GM12878 (cell line): ENCODE measurements around the gene RBM44. TPM values are rescaled to one million over a fixed set of nuclear protein-coding genes. Genes with fewer than 3 reads are reported as not detected.

Source experiments
- ATF3 ChIP-seq: IDR thresholded peaks from 2 replicates; pipeline ENCODE4 v1.6.1; 2011; ENCODE audit warnings: low read depth, mild to moderate bottlenecking, low read length, moderate library complexity, borderline replicate concordance; ENCODE audit errors: extremely low read depth
- BACH1 ChIP-seq: fragments of 450-650 bp; IDR thresholded peaks from 2 replicates; pipeline ENCODE4 v1.6.1; 2017; ENCODE audit warnings: mild to moderate bottlenecking, borderline replicate concordance
- BHLHE40 ChIP-seq, 2 experiments: fragments of 450-650 bp in 1 of 2; IDR thresholded peaks; 2 replicates each; pipeline ENCODE4 v1.6.1; 2011 to 2017; ENCODE audit warnings: low read depth in 2 of 2, borderline replicate concordance in 1 of 2, improper control_type of control experiment in 1 of 2, low read length in 1 of 2, mild to moderate bottlenecking in 1 of 2
- CBFB ChIP-seq: IDR thresholded peaks from 2 replicates; pipeline ENCODE4 v1.6.1; 2016; ENCODE audit warnings: antibody characterized with exemption, low read depth
- DPF2 ChIP-seq: fragments of 450-650 bp; IDR thresholded peaks from 2 replicates; pipeline ENCODE4 v1.6.1; 2017; ENCODE audit warnings: mild to moderate bottlenecking
- E2F4 ChIP-seq: IDR thresholded peaks from 2 replicates; pipeline ENCODE4 v1.6.1; 2012; ENCODE audit warnings: low read depth, low read length, improper control_type of control experiment
- EED ChIP-seq: sonication (generic); IDR thresholded peaks from 2 replicates; pipeline ENCODE4 v1.6.1; 2016; ENCODE audit warnings: antibody characterized with exemption, low read depth
- ESRRA ChIP-seq: IDR thresholded peaks from 2 replicates; pipeline ENCODE4 v1.6.1; 2012; ENCODE audit warnings: mild to moderate bottlenecking, low read length, improper control_type of control experiment
- FOXK2 ChIP-seq: fragments of 450-650 bp; IDR thresholded peaks from 2 replicates; pipeline ENCODE4 v1.6.1; 2017; ENCODE audit warnings: mild to moderate bottlenecking, moderate library complexity
- IKZF1 ChIP-seq: fragments of 450-650 bp; conservative IDR thresholded peaks from 2 replicates; pipeline ENCODE4 v1.6.1; 2017; ENCODE audit warnings: antibody characterized with exemption, mild to moderate bottlenecking
- KLF5 ChIP-seq: fragments of 450-650 bp; IDR thresholded peaks from 2 replicates; pipeline ENCODE4 v1.6.1; 2014; ENCODE audit warnings: mild to moderate bottlenecking; ENCODE audit not compliant: partially characterized antibody
- MTA3 ChIP-seq: IDR thresholded peaks from 2 replicates; pipeline ENCODE4 v1.6.1; 2012; ENCODE audit warnings: low read length, inconsistent platforms, borderline replicate concordance
- NBN ChIP-seq: fragments of 450-650 bp; IDR thresholded peaks from 2 replicates; pipeline ENCODE4 v1.6.1; 2016
- NFIC ChIP-seq: IDR thresholded peaks from 2 replicates; pipeline ENCODE4 v1.6.1; 2012; ENCODE audit warnings: low read depth, mild to moderate bottlenecking, inconsistent platforms, low read length, moderate library complexity
- NKRF ChIP-seq: fragments of 450-650 bp; conservative IDR thresholded peaks from 2 replicates; pipeline ENCODE4 v1.6.1; 2017; ENCODE audit warnings: mild to moderate bottlenecking, moderate library complexity
- NRF1 ChIP-seq: conservative IDR thresholded peaks from 2 replicates; pipeline ENCODE4 v1.6.1; 2011; ENCODE audit warnings: mild to moderate bottlenecking, low read depth, low read length, improper control_type of control experiment
- POU2F2 ChIP-seq: IDR thresholded peaks from 3 replicates; pipeline ENCODE4 v1.6.1; 2011; ENCODE audit warnings: low read depth, mild to moderate bottlenecking, low read length, borderline replicate concordance
- RELA ChIP-seq: fragments of 450-650 bp; IDR thresholded peaks from 2 replicates; pipeline ENCODE4 v1.8.0; 2014; ENCODE audit warnings: borderline replicate concordance; ENCODE audit not compliant: partially characterized antibody
- SKIL ChIP-seq: fragments of 450-650 bp; IDR thresholded peaks from 2 replicates; pipeline ENCODE4 v1.6.1; 2017; ENCODE audit warnings: mild to moderate bottlenecking, low read depth, inconsistent platforms; ENCODE audit not compliant: poor library complexity, severe bottlenecking
- SMC3 ChIP-seq: IDR thresholded peaks from 2 replicates; pipeline ENCODE4 v1.6.1; 2011; ENCODE audit warnings: low read length, improper control_type of control experiment, borderline replicate concordance
- STAT3 ChIP-seq: IDR thresholded peaks from 2 replicates; pipeline ENCODE4 v1.6.1; 2011; ENCODE audit warnings: low read depth, low read length, improper control_type of control experiment
- TARDBP ChIP-seq: IDR thresholded peaks from 2 replicates; pipeline ENCODE4 v1.6.1; 2016; ENCODE audit warnings: borderline replicate concordance
- ZBTB4 ChIP-seq: fragments of 450-650 bp; formaldehyde crosslinking; IDR thresholded peaks from 2 replicates; pipeline ENCODE4 v1.4.0; 2022; ENCODE audit warnings: mild to moderate bottlenecking, moderate library complexity
- polyA plus RNA-seq, 11 experiments: library from polyadenylated mRNA; depleted of rRNA in 4 of 11; unstranded in 6 of 11; stranded (reverse) in 5 of 11; fragments of >200 nt; fragmentation: Nextera tagmentation in 4 of 11; fragmentation: Illumina TruSeq in 1 of 11; extraction: Ambion mirVana in 4 of 11; extraction: Trizol in 1 of 11; gene quantifications; 1 replicate in 1 of 11; 2 replicates in 10 of 11; pipeline versions ENCODE4 v1.2.1 to v1.2.3, GENCODE V29; 2011 to 2016; ENCODE audit warnings: inconsistent platforms in 2 of 11, missing spikeins in 2 of 11, low read depth in 1 of 11
- total RNA-seq, 4 experiments: library from RNA; depleted of rRNA in 3 of 4; stranded (reverse); fragments of >200 nt in 3 of 4; fragmentation: Illumina TruSeq in 1 of 4; extraction: Trizol in 1 of 4; gene quantifications; 2 replicates each; pipeline versions ENCODE4 v1.2.1 to v1.2.3, GENCODE V29; 2013 to 2021

The RBM44 gene
- total and polyA plus RNA-seq, 10 of the 15 experiments (the other 5 are each of a cell fraction or from before 2014, with no cell fraction given) = 0.14 to 1.4 (median 0.62) TPM; not detected in 1

GRCh38 chr2:237752761-237753165 lies 45.8 kb upstream of the RBM44 start (continued):
- TF ChIP-seq ZBTB4 (CRISPR knock-in tag) = no peak
- no peak for TF ChIP-seq SMC3
- TF ChIP-seq ATF3 = no peak
- peak; percentile 69 for TF ChIP-seq NBN
- TF ChIP-seq MTA3 = no peak
- no peak for TF ChIP-seq NKRF
- no peak for TF ChIP-seq POU2F2
- no peak for TF ChIP-seq FOXK2
- TF ChIP-seq BACH1 = no peak; the same call in 1 of the 2 replicates
- TF ChIP-seq ESRRA = no peak
- peak; percentile 47 to 66; a peak in 3 of 4 replicates for TF ChIP-seq BHLHE40 (IDR thresholded peaks at IDR 0.05; ENCODE audit: borderline replicate concordance in 1 of 2, low read depth in 2 of 2, low read length in 1 of 2)
- no peak for TF ChIP-seq CBFB
- TF ChIP-seq NRF1 = no peak
- TF ChIP-seq E2F4 = no peak
- TF ChIP-seq KLF5 = no peak
- peak; percentile 93 for TF ChIP-seq RELA
- TF ChIP-seq TARDBP = no peak
- peak; percentile 18 for TF ChIP-seq SKIL
- peak; percentile 61 for TF ChIP-seq NFIC
- TF ChIP-seq DPF2 = no peak; the same call in 1 of the 2 replicates
- peak; percentile 49; the same call in 1 of the 2 replicates for TF ChIP-seq IKZF1
- no peak for TF ChIP-seq STAT3
- TF ChIP-seq EED = peak; percentile 71
